Breast epithelium (tissue), 4 donors: ENCODE data around the gene MS4A5. TPM values are rescaled to one million over a fixed set of nuclear protein-coding genes. Genes with fewer than 3 reads are reported as not detected.
"Not testable (repeated sequence)": the region's sequence is repeated elsewhere in the genome, so short reads cannot be mapped to it uniquely, and the experiment has no call there.

Experiments
- DNase-seq, 2 donors: peaks; one replicate each; pipeline ENCODE4 v3.0.0-alpha.2; 2019; ENCODE audit warnings: low spot score in 2 of 2
- H3K27ac ChIP-seq, 2 donors: fragments of 200-600 bp; sonication (generic) in 1 of 2; one replicate each; pipeline ENCODE4 v1.5.1; 2016 to 2019; ENCODE audit warnings: mild to moderate bottlenecking in 1 of 2
- H3K27me3 ChIP-seq, 2 donors: fragments of 200-600 bp; sonication (generic) in 1 of 2; one replicate each; pipeline versions ENCODE4 v1.5.1 to v1.6.0; 2017 to 2019; ENCODE audit warnings: control low read depth in 1 of 2, mild to moderate bottlenecking in 1 of 2
- H3K36me3 ChIP-seq: fragments of 200-600 bp; one replicate; pipeline ENCODE4 v1.5.1; 2019
- H3K4me1 ChIP-seq, 2 donors: fragments of 200-600 bp; sonication (generic); one replicate each; pipeline ENCODE4 v1.5.1; 2016 to 2019; ENCODE audit warnings: control low read depth in 1 of 2
- H3K4me3 ChIP-seq, 3 donors: fragments of 200-600 bp; sonication (generic); 1 replicate in 2 of 3; 2 replicates in 1 of 3; pipeline ENCODE4 v1.5.1; 2016 to 2019; ENCODE audit warnings: mild to moderate bottlenecking in 3 of 3, moderate library complexity in 2 of 3
- H3K9me3 ChIP-seq, 2 donors: fragments of 200-600 bp; sonication (generic) in 1 of 2; one replicate each; pipeline ENCODE4 v1.5.1; 2016 to 2019; ENCODE audit warnings: control low read depth in 1 of 2
- CTCF ChIP-seq, 3 donors: fragments of 450-650 bp; IDR thresholded peaks; one replicate each; pipeline ENCODE4 v1.5.1; 2016 to 2017; ENCODE audit warnings: antibody characterized with exemption in 3 of 3, mild to moderate bottlenecking in 3 of 3, moderate library complexity in 3 of 3
- POLR2A ChIP-seq: fragments of 450-650 bp; IDR thresholded peaks from one replicate; pipeline ENCODE4 v1.6.1; 2016; ENCODE audit warnings: antibody characterized with exemption, mild to moderate bottlenecking, moderate library complexity
- POLR2AphosphoS5 ChIP-seq, 3 donors: sonication (generic); formaldehyde crosslinking; IDR thresholded peaks; one replicate each; pipeline ENCODE4 v1.6.1; 2017; ENCODE audit warnings: antibody characterized with exemption in 3 of 3
- intact Hi-C: fragments of 100-400 bp; cut with DNase I; formaldehyde crosslinking; loops from one replicate; pipeline ENCODE4 v1.15.1; 2023; ENCODE audit warnings: low total_unique reads
- total RNA-seq, 3 donors: library from RNA; depleted of rRNA; stranded (reverse); fragments of >200 nt; gene quantifications; one replicate each; pipeline ENCODE4 v1.1.0, GENCODE V29; 2016

Gene MS4A5
- total RNA-seq, 3 donors from 2014 or later, result not detected

- intact Hi-C loops, result no loop called here
- H3K4me3 ChIP-seq, result no peak overlapping the region
- no peak overlapping the region for H3K27ac ChIP-seq
- TF ChIP-seq POLR2A, result no peak
- no peak for TF ChIP-seq POLR2AphosphoS5 (IDR thresholded peaks at IDR 0.05)
- TF ChIP-seq CTCF (IDR thresholded peaks at IDR 0.05), result no peak
- H3K4me1 ChIP-seq, result no peaks in the 10 kb centered on the region
- H3K9me3 ChIP-seq, result no peaks in the 10 kb centered on the region
- no peak for DNase-seq
- no peaks in the 10 kb centered on the region for H3K36me3 ChIP-seq
- no peaks in the 10 kb centered on the region for H3K27me3 ChIP-seq
Measured at GRCh38 chr11:60428517-60428916, 855 bp upstream of the MS4A5 start.

DNA sequence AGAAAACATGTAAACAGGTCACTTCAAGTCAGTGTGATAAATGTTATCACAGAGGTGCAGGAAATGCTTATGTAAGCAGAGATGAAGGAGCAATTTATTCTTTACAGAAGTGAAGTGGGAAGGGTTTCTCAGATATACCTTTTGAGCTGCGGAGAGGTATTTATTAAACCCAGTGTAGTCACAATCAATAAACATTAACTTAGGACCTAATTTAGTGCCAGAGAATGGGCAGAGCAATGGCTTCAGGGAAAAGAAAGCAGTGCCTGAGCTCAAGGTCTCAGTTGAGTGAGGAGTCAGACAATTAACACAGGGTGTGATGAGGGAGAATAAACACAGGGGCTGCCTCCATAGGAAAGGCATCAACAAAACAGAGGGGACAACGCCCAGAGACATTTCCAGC, 1.9 kb downstream of the MS4A5 start:
- Histone ChIP-seq H3K4me3 (no peak overlapping the region), H3K27me3 (no peaks in the 10 kb centered on the region), H3K9me3 (no peaks in the 10 kb centered on the region), H3K36me3 (no peaks in the 10 kb centered on the region), H3K4me1 (no peaks in the 10 kb centered on the region), H3K27ac (no peak overlapping the region)
- no peak for DNase-seq
- intact Hi-C loops, result no loop called here
- TF ChIP-seq CTCF (IDR thresholded peaks at IDR 0.05), result no peak
- TF ChIP-seq POLR2AphosphoS5 (IDR thresholded peaks at IDR 0.05), result no peak
- TF ChIP-seq POLR2A, result no peak

DNA sequence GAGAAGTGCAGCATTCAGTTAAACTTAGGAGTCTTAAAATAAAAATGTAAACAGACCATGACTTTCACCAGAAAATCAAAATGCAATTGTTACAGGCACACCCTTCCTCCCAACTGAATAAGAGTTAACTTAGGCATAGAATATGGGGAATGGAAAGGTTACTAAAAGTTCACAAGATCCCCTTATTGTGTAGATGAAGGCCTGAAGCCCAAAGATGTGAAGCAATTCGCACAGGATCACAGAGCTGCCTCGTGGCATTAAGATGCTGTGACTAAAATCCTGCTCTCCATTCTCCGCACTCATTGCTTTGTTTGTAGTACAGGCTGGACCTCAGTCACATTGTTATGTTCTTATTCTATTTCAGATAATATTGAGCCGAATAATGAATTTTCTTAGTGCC, 4.0 kb downstream of the MS4A5 start:
- no peaks in the 10 kb centered on the region for H3K27me3 ChIP-seq
- no peak overlapping the region for H3K4me3 ChIP-seq
- no peak for TF ChIP-seq POLR2A
- no peak for TF ChIP-seq POLR2AphosphoS5 (IDR thresholded peaks at IDR 0.05)
- TF ChIP-seq CTCF (IDR thresholded peaks at IDR 0.05), result no peak
- intact Hi-C loops, result no loop called here
- H3K36me3 ChIP-seq, result no peaks in the 10 kb centered on the region
- no peaks in the 10 kb centered on the region for H3K9me3 ChIP-seq
- H3K4me1 ChIP-seq, result no peaks in the 10 kb centered on the region
- DNase-seq, result no peak
- H3K27ac ChIP-seq, result no peak overlapping the region

DNA sequence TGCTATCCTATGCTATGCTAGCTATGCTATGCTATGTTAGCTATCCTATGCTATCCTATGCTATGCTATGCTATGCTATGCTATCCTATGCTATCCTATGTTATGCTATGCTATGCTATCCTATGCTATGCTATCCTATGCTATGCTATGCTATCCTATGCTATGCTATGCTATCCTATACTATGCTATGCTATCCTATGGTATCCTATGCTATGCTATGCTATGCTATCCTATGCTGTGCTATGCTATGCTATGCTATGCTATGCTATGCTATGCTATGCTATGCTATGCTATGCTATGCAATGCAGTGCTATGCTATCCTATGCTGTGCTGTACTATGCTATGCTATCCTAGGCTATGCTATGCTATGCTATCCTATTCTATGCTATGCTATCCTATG, 17.7 kb downstream of the MS4A5 start:
- Histone ChIP-seq H3K9me3 (no peaks in the 10 kb centered on the region), H3K36me3 (no peaks in the 10 kb centered on the region), H3K27ac (no peak overlapping the region), H3K4me3 (no peak overlapping the region), H3K4me1 (no peaks in the 10 kb centered on the region), H3K27me3 (no peaks in the 10 kb centered on the region)
- no peak for DNase-seq
- no peak for TF ChIP-seq POLR2AphosphoS5 (IDR thresholded peaks at IDR 0.05)
- no peak for TF ChIP-seq POLR2A
- TF ChIP-seq CTCF (IDR thresholded peaks at IDR 0.05), result no peak
- intact Hi-C loops, result no loop called here

GRCh38 chr11:60447846-60448245, 18.5 kb downstream of the MS4A5 start:
- no peak overlapping the region for H3K4me3 ChIP-seq
- H3K36me3 ChIP-seq, result no peaks in the 10 kb centered on the region
- no peaks in the 10 kb centered on the region for H3K27me3 ChIP-seq
- DNase-seq, result no peak
- TF ChIP-seq POLR2A (no peak), POLR2AphosphoS5 (IDR thresholded peaks at IDR 0.05) (no peak), CTCF (IDR thresholded peaks at IDR 0.05) (no peak)
- no peaks in the 10 kb centered on the region for H3K9me3 ChIP-seq
- intact Hi-C loops, result no loop called here
- no peak overlapping the region for H3K27ac ChIP-seq
- H3K4me1 ChIP-seq, result no peaks in the 10 kb centered on the region

DNA sequence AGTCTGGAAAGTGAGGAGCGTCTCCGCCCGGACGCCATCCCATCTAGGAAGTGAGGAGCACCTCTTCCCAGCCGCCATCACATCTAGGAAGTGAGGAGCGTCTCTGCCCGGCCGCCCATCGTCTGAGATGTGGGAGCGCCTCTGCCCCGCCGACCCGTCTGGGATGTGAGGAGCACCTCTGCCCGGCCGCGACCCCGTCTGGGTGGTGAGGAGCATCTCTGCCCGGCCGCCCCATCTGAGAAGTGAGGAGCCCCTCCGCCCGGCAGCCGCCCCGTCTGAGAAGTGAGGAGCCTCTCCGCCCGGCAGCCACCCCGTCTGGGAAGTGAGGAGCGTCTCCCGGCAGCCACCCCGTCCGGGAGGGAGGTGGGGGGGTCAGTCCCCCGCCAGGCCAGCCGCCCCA, 21.8 kb downstream of the MS4A5 start:
- H3K27me3 ChIP-seq, H3K27ac ChIP-seq, DNase-seq, H3K36me3 ChIP-seq, H3K4me3 ChIP-seq, H3K4me1 ChIP-seq, intact Hi-C loops, H3K9me3 ChIP-seq: not testable (repeated sequence)
